Lower lobe of right lung (tissue), 2 donors: ENCODE measurements around the gene SMYD4. TPM values are rescaled to one million over a fixed set of nuclear protein-coding genes. Genes with fewer than 3 reads are reported as not detected.

Experiments used
- ATAC-seq, 2 donors: fragments of 200-7000 bp; cut with Tn5 transposase; one replicate each; pipeline ENCODE4 v1.9.1; 2020 to 2022; ENCODE audit warnings: mild to moderate bottlenecking in 2 of 2, moderate library complexity in 2 of 2
- DNase-seq: peaks from one replicate; pipeline ENCODE4 v3.0.0-alpha.2; 2020
- H3K27ac ChIP-seq: fragments of 200-600 bp; one replicate; pipeline ENCODE4 v1.8.0; 2022
- H3K27me3 ChIP-seq: fragments of 200-600 bp; one replicate; pipeline ENCODE4 v1.8.0; 2022; ENCODE audit warnings: low read depth
- H3K36me3 ChIP-seq: fragments of 200-600 bp; one replicate; pipeline ENCODE4 v1.8.0; 2022; ENCODE audit warnings: mild to moderate bottlenecking
- H3K4me1 ChIP-seq: fragments of 200-600 bp; one replicate; pipeline ENCODE4 v1.8.0; 2022
- H3K4me3 ChIP-seq: fragments of 200-600 bp; one replicate; pipeline ENCODE4 v1.8.0; 2022; ENCODE audit warnings: mild to moderate bottlenecking
- H3K9me3 ChIP-seq: fragments of 200-600 bp; one replicate; pipeline ENCODE4 v1.8.0; 2022
- CTCF ChIP-seq: fragments of 200-600 bp; IDR thresholded peaks from one replicate; pipeline ENCODE4 v1.8.0; 2022; ENCODE audit warnings: antibody characterized with exemption, mild to moderate bottlenecking
- intact Hi-C: fragments of 100-400 bp; cut with DNase I; formaldehyde crosslinking; loops from one replicate; pipeline ENCODE4 v1.11.0; 2022
- total RNA-seq: library from RNA; stranded (reverse); fragmentation: NEBNext Ultra II Directional; extraction: Animal tissue kit (Norgen Biotek cat#: 25700); gene quantifications from one replicate; pipeline ENCODE4 v1.2.1, GENCODE V29; 2021
- donor health status: DM: no; HTN: yes; CAD: no; lungs with severe emphysema.

SMYD4 gene
- total RNA-seq, 1 donor from 2014 or later: 21.9 TPM

- Histone ChIP-seq H3K27me3 (no peaks in the 10 kb centered on the region), H3K4me3 (peak overlapping the region; percentile 15), H3K9me3 (no peaks in the 10 kb centered on the region), H3K27ac (peak overlapping the region; percentile 95), H3K4me1 (peaks cover 76% of the 10 kb centered on the region), H3K36me3 (peaks cover 46% of the 10 kb centered on the region)
- intact Hi-C loops: loop anchor here (5.0 kb wide), 1 partner anchor 60 kb away; the partner anchor contains the start of gene WDR81
- DNase-seq (peak; percentile 38), ATAC-seq (no peak)
- no peak for TF ChIP-seq CTCF
These were observed 47.5 kb downstream of the SMYD4 start for GRCh38 chr17:1782171-1782567.

- peaks cover 54% of the 10 kb centered on the region for H3K4me1 ChIP-seq
- no peaks in the 10 kb centered on the region for H3K27me3 ChIP-seq
- intact Hi-C loops: loop anchor here (5.0 kb wide), 1 partner anchor 57 kb away; the partner anchor contains the start of gene WDR81
- no peak overlapping the region for H3K4me3 ChIP-seq
- peak overlapping the region; percentile 95 for H3K27ac ChIP-seq
- peaks cover 56% of the 10 kb centered on the region for H3K36me3 ChIP-seq
- no peak for TF ChIP-seq CTCF
- ATAC-seq (peak; percentile 28 to 35), DNase-seq (peak; percentile 71)
- H3K9me3 ChIP-seq: no peaks in the 10 kb centered on the region
These were observed 50.1 kb downstream of the SMYD4 start for GRCh38 chr17:1779571-1780131.

DNA sequence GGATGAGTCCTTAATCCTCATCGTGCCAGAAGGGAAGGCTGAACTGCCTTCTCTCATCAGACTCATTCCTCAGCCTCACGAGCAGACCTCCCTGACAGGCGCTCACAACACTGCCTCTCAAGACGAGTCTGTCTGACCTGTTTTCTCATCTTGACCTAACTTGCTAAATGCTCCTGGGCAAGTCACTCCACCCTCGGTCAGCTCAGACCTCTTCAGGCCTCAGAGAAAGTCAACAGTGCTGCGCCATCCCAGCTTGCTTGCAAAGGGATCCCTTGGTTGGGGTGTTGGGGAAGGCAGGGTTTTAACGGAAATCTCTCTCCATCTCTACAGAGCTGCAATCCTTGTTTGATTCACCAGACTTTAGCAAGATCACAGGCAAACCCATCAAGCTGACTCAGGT is 52.8 kb downstream of the SMYD4 start:
- Histone ChIP-seq H3K4me3 (no peak overlapping the region), H3K27me3 (no peaks in the 10 kb centered on the region), H3K9me3 (no peaks in the 10 kb centered on the region), H3K36me3 (peaks cover 53% of the 10 kb centered on the region), H3K4me1 (peaks cover 41% of the 10 kb centered on the region), H3K27ac (no peak overlapping the region)
- ATAC-seq: no peak
- no peak for TF ChIP-seq CTCF
- DNase-seq: no peak
- intact Hi-C loops: no loop called here

DNA sequence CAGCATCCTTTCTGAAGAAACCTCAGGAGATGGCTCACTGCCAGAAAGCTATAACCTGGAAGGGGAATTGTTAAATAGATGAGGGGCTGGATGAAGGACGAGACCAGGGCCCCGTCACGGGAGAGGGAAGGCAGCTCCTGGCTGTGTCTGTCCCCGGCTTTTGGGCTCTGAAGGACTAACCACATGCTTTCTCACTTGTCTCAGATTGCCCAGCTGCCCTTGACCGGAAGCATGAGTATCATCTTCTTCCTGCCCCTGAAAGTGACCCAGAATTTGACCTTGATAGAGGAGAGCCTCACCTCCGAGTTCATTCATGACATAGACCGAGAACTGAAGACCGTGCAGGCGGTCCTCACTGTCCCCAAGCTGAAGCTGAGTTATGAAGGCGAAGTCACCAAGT is 53.4 kb downstream of the SMYD4 start:
- H3K4me3 ChIP-seq: no peak overlapping the region
- H3K27me3 ChIP-seq: no peaks in the 10 kb centered on the region
- no peak for TF ChIP-seq CTCF
- no peak overlapping the region for H3K27ac ChIP-seq
- no peaks in the 10 kb centered on the region for H3K9me3 ChIP-seq
- intact Hi-C loops: no loop called here
- no peak for DNase-seq
- peaks cover 41% of the 10 kb centered on the region for H3K4me1 ChIP-seq
- ATAC-seq: no peak
- H3K36me3 ChIP-seq: peaks cover 50% of the 10 kb centered on the region

DNA sequence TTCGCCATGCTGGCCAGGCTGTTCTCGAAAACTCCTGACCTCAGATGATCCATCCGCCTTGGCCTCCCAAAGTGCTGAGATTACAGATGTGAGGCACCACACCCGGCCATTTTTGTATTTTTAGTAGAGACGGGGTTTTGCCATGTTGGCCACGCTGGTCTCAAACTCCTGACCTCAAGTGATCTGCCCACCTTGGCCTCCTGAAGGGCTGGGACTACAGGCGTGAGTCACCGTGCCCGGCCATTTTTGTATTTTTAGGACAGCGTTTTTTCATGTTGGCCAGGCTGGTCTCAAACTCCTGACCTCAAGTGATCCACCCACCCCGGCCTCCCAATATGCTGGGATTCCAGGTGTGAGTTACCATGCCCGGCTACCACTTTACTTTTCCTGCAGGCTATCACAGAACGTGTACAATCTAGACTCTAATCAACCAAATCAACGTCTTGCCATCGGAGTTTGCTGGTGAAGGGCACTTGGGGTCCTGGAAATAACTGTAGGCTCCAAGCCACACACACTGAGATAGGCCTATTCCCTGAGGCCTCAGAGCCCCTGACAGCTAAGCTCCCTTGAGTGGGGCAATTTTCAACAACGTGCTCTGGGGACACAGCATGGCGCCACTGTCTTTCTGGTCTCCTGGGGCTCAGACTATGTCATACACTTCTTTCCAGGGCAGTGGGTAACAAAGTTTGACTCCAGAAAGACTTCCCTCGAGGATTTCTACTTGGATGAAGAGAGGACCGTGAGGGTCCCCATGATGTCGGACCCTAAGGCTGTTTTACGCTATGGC is 55.1 kb downstream of the SMYD4 start:
- Histone ChIP-seq H3K27ac (no peak overlapping the region), H3K27me3 (no peaks in the 10 kb centered on the region), H3K9me3 (no peaks in the 10 kb centered on the region), H3K36me3 (peaks cover 42% of the 10 kb centered on the region), H3K4me1 (peaks cover 37% of the 10 kb centered on the region), H3K4me3 (no peak overlapping the region)
- no peak for DNase-seq
- TF ChIP-seq CTCF: no peak
- intact Hi-C loops: no loop called here
- ATAC-seq: no peak
